Vagina (tissue), 2 donors: ENCODE data around the gene SDCCAG8. TPM values are rescaled to one million over a fixed set of nuclear protein-coding genes. Genes with fewer than 3 reads are reported as not detected.
A peak's percentile ranks its signal among the peaks of the same experiment; 100 is the strongest.

Source experiments
- DNase-seq, 2 donors: peaks; one replicate each; pipeline ENCODE4 v3.0.0-alpha.2; 2017; ENCODE audit errors: extremely low spot score in 2 of 2
- H3K27ac ChIP-seq: fragments of 200-600 bp; sonication (generic); one replicate; pipeline ENCODE4 v1.5.1; 2019
- H3K27me3 ChIP-seq: fragments of 200-600 bp; sonication (generic); one replicate; pipeline ENCODE4 v1.5.1; 2019
- H3K36me3 ChIP-seq, 2 donors: fragments of 200-600 bp; sonication (generic); one replicate each; pipeline ENCODE4 v1.5.1; 2017 to 2019
- H3K4me1 ChIP-seq: fragments of 200-600 bp; sonication (generic); one replicate; pipeline ENCODE4 v1.5.1; 2019
- H3K4me3 ChIP-seq, 2 donors: fragments of 200-600 bp; sonication (generic); 1 replicate in 1 of 2; 2 replicates in 1 of 2; pipeline ENCODE4 v1.5.1; 2016 to 2019
- H3K9me3 ChIP-seq: fragments of 200-600 bp; sonication (generic); one replicate; pipeline ENCODE4 v1.5.1; 2019
- POLR2A ChIP-seq, 2 donors: fragments of 450-650 bp; IDR thresholded peaks; one replicate each; pipeline ENCODE4 v1.6.1; 2017; ENCODE audit warnings: antibody characterized with exemption in 2 of 2, mild to moderate bottlenecking in 2 of 2, moderate library complexity in 2 of 2
- POLR2AphosphoS5 ChIP-seq, 2 donors: sonication (generic); formaldehyde crosslinking; IDR thresholded peaks; one replicate each; pipeline ENCODE4 v1.9.0; 2017; ENCODE audit warnings: antibody characterized with exemption in 2 of 2, mild to moderate bottlenecking in 2 of 2, low read depth in 1 of 2; ENCODE audit not compliant: insufficient read depth in 1 of 2
- intact Hi-C: fragments of 100-400 bp; cut with DNase I; formaldehyde crosslinking; loops from one replicate; pipeline ENCODE4 v1.15.1; 2023
- total RNA-seq: library from RNA; depleted of rRNA; stranded (reverse); fragments of >200 nt; gene quantifications from one replicate; pipeline ENCODE4 v1.2.3, GENCODE V29; 2016
- TF ChIP-seq, protein P1 (sequence below), 3 experiments: fragments of 450-650 bp in 2 of 3; fragments of 200-600 bp in 1 of 3; sonication (generic) in 1 of 3; IDR thresholded peaks; one replicate each; pipeline ENCODE4 v1.5.1; 2017 to 2019; ENCODE audit warnings: antibody characterized with exemption in 3 of 3, mild to moderate bottlenecking in 2 of 3, moderate library complexity in 2 of 3

The SDCCAG8 gene
- total RNA-seq, 1 donor from 2014 or later = 31.2 TPM

DNA sequence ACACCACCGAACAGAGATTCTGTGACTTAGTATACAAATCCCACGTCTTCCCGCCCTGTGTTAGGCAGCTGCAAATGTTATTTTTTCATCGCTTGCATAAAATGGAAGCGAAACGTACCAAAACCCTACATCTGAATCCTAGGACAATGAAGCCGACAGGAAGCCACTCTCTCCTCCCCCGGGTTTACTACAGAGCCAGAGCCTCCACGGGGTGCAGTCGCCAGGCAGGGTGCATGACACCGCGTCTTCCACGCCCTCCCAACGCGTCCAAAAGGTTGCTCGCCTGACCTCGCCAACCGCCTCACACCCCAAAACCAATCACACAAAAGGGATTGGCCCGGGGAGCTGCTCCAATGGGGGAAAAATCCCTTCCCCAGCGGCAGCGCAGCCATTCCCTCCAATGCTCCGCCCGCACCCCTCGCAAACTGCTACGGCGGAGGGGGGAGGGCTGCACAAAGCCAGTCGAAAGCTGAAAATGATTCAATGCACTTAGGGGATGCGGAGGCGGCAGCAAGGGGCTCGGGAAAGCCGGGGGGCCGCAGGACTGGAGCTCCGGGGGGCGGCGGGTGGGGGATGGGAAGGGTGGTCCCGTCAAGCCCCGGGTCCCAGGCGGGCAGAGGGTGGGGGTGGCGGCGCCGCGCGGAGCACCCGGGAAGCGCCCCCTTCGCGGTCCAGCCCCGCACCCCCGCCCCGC lies 1.5 kb upstream of the SDCCAG8 start:
- Histone ChIP-seq H3K4me1 (peaks cover 49% of the 10 kb centered on the region), H3K27me3 (no peaks in the 10 kb centered on the region), H3K27ac (peak overlapping the region; percentile 90), H3K4me3 (peak overlapping the region; percentile 51 to 83), H3K36me3 (no peaks in the 10 kb centered on the region), H3K9me3 (no peaks in the 10 kb centered on the region)
- intact Hi-C loops = no loop called here
- DNase-seq = peak in 1 of 2 donors; percentile 89
- TF ChIP-seq POLR2AphosphoS5 (IDR thresholded peaks at IDR 0.05; ENCODE audit: insufficient read depth in 1 of 2, low read depth in 1 of 2) (no peak), POLR2A (IDR thresholded peaks at IDR 0.05) (peak in 1 of 2 donors; percentile 8)

DNA sequence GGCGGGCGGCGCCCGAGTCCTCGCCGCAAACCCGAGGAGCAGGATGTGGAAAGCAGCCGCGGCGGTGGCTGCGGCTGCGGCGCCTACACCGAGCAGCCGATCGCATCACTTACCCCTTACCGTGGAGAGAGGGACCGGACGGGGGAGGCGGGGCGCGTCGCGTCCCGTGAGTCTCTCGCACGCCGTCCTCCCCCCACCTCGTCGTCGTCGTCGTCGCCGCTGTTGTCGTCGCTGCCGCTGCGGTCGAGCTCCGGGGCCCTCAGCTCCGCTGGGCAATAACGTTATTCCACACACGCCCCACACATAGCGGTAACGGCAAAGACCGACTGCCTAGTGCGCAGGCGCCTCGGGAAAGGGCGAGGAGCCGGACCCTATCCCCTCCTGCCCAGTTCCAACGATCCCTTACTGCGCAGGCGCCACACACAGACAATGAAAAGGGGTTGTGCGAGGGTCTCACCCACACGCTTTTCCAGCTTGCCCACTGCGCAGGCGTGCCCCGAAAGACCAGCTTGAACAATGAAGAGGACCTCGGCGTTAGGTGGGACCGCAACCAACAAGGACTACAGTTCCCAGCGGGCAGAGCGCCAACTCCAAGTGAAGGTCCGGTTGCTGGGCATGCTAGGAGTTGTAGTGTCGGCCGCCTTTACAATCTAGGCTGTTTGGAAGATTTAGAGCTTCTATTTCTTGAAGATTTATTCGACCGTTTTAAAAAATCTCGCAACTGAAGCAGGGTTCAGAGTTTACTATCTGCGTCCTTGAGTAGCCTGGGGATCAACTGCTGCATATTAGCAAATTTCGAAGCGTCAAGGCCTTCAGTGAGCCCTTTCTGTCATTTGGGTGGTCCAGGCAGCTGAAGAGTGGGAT lies 682 bp upstream of the SDCCAG8 start, which contains the start of gene CEP170:
CEP170 (minus strand) TSS at position 355 of the 864 bp plus-strand sequence. CDS start 30,001 bp downstream, outside the sequence.
- intact Hi-C loops = no loop called here
- DNase-seq = peak; percentile 96
- peak within 1 kb of the TSS; percentile 90 for H3K27ac ChIP-seq
- TF ChIP-seq, protein P1, sequence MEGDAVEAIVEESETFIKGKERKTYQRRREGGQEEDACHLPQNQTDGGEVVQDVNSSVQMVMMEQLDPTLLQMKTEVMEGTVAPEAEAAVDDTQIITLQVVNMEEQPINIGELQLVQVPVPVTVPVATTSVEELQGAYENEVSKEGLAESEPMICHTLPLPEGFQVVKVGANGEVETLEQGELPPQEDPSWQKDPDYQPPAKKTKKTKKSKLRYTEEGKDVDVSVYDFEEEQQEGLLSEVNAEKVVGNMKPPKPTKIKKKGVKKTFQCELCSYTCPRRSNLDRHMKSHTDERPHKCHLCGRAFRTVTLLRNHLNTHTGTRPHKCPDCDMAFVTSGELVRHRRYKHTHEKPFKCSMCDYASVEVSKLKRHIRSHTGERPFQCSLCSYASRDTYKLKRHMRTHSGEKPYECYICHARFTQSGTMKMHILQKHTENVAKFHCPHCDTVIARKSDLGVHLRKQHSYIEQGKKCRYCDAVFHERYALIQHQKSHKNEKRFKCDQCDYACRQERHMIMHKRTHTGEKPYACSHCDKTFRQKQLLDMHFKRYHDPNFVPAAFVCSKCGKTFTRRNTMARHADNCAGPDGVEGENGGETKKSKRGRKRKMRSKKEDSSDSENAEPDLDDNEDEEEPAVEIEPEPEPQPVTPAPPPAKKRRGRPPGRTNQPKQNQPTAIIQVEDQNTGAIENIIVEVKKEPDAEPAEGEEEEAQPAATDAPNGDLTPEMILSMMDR (IDR thresholded peaks at IDR 0.05) = no peak
- TF ChIP-seq POLR2A (IDR thresholded peaks at IDR 0.05) (peak in 1 of 2 donors; percentile 71), POLR2AphosphoS5 (IDR thresholded peaks at IDR 0.05; ENCODE audit: insufficient read depth in 1 of 2, low read depth in 1 of 2) (peak; percentile 39 to 85)
- peak within 1 kb of the TSS; percentile 51 to 83 for H3K4me3 ChIP-seq
- H3K4me1 ChIP-seq = peaks cover 42% of the 10 kb centered on the region
- H3K27me3 ChIP-seq = no peaks in the 10 kb centered on the region
- H3K9me3 ChIP-seq = no peaks in the 10 kb centered on the region
- no peaks in the 10 kb centered on the region for H3K36me3 ChIP-seq

DNA sequence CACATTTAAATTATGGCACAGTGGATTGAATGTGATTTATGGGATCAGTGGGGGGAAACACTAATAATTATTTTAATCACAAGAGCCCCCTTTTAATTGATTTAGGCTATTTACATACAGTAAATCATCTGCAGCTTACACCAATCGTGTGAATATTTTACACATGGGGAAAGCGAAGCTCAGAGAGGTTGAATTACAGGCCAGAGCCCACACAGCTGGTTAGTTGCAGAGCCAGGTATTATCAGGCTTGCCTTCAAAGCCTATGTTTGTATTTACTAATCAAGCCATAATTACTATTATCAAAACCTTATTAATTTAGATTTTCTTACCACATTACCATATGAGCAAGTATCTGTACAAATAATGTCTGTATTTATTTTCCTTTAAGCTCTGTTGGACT lies 749 bp downstream of the SDCCAG8 start:
- intact Hi-C loops = no loop called here
- H3K27ac ChIP-seq = peak overlapping the region; percentile 90
- H3K9me3 ChIP-seq = no peaks in the 10 kb centered on the region
- no peak for DNase-seq
- H3K36me3 ChIP-seq = no peaks in the 10 kb centered on the region
- peak overlapping the region; percentile 51 to 83 for H3K4me3 ChIP-seq
- H3K4me1 ChIP-seq = peaks cover 30% of the 10 kb centered on the region
- TF ChIP-seq POLR2AphosphoS5 (IDR thresholded peaks at IDR 0.05; ENCODE audit: insufficient read depth in 1 of 2, low read depth in 1 of 2) (no peak), POLR2A (IDR thresholded peaks at IDR 0.05) (no peak)
- TF ChIP-seq, protein P1 (IDR thresholded peaks at IDR 0.05) = no peak
- H3K27me3 ChIP-seq = no peaks in the 10 kb centered on the region

DNA sequence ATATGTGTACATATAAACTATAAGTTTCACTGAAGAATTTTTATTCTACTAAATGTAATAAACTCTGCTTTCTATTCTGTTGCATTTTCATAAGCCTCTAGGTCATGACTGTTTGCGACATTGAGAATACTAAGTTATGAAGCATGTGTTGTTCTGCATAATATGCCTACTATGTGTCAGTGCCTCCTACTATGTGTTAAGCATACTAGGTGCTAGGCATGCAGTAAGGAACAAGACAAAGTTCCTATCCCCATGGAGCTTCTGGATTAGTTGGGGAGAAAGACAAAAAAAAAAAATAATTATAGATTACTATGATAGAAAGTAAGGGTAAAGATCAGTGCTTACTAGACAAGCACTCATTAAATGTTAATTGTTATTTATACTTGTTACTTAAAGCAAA lies 1.3 kb downstream of the SDCCAG8 start:
- Histone ChIP-seq H3K27ac (no peak overlapping the region), H3K9me3 (no peaks in the 10 kb centered on the region), H3K36me3 (no peaks in the 10 kb centered on the region), H3K4me3 (peak overlapping the region; percentile 51 to 83), H3K4me1 (peaks cover 27% of the 10 kb centered on the region), H3K27me3 (no peaks in the 10 kb centered on the region)
- TF ChIP-seq POLR2AphosphoS5 (IDR thresholded peaks at IDR 0.05; ENCODE audit: insufficient read depth in 1 of 2, low read depth in 1 of 2) (no peak), POLR2A (IDR thresholded peaks at IDR 0.05) (no peak)
- TF ChIP-seq, protein P1 (IDR thresholded peaks at IDR 0.05) = no peak
- intact Hi-C loops = no loop called here
- DNase-seq = no peak

DNA sequence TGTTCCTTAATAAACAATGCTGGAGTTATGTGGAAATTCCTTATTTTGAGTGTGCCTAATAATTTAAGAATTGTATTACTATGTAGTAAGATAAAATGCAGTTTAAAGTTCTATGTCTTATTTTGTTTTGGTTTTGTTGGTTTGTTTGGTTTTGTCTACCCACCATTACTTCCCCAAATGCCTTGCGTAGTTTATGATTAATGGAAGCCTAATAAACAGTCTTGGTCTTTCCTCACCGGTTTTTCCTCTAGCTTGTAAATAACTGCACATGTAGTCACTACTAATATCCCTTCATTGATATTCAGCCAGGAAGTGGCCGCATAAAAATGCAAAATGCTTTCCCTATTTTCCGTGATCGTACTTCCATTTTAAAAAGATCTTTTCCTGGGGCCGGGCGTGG lies 2.9 kb downstream of the SDCCAG8 start:
- H3K9me3 ChIP-seq = no peaks in the 10 kb centered on the region
- no peak for DNase-seq
- H3K4me1 ChIP-seq = peaks cover 21% of the 10 kb centered on the region
- intact Hi-C loops = no loop called here
- H3K27me3 ChIP-seq = no peaks in the 10 kb centered on the region
- no peak overlapping the region for H3K27ac ChIP-seq
- no peaks in the 10 kb centered on the region for H3K36me3 ChIP-seq
- H3K4me3 ChIP-seq = no peak overlapping the region
- TF ChIP-seq, protein P1 (IDR thresholded peaks at IDR 0.05) = no peak
- no peak for TF ChIP-seq POLR2A (IDR thresholded peaks at IDR 0.05)
- no peak for TF ChIP-seq POLR2AphosphoS5 (IDR thresholded peaks at IDR 0.05; ENCODE audit: insufficient read depth in 1 of 2, low read depth in 1 of 2)
